Heart right ventricle (tissue), 16 donors: Measurements from ENCODE around the gene HBG1. TPM values are rescaled to one million over a fixed set of nuclear protein-coding genes. Genes with fewer than 3 reads are reported as not detected.
"Not testable (repeated sequence)": the region's sequence is repeated elsewhere in the genome, so short reads cannot be mapped to it uniquely, and the experiment has no call there.

Source experiments
- ATAC-seq, 8 donors: fragments of 200-7000 bp; cut with Tn5 transposase; one replicate each; pipeline ENCODE4 v1.9.1; 2020; ENCODE audit warnings: mild to moderate bottlenecking in 8 of 8, moderate library complexity in 8 of 8, moderate number of reproducible peaks in 1 of 8
- DNase-seq, 2 donors: peaks; one replicate each; pipeline ENCODE4 v3.0.0-alpha.2; 2020
- H3K27ac ChIP-seq, 10 donors: fragments of 200-600 bp; sonication (generic) in 2 of 10; one replicate each; pipeline versions ENCODE4 v1.5.0 to v1.8.0; 2020 to 2022; ENCODE audit warnings: mild to moderate bottlenecking in 3 of 10
- H3K27me3 ChIP-seq, 7 donors: fragments of 200-600 bp; one replicate each; pipeline ENCODE4 v1.8.0; 2021 to 2022; ENCODE audit warnings: mild to moderate bottlenecking in 2 of 7
- H3K36me3 ChIP-seq, 9 donors: fragments of 200-600 bp; sonication (generic) in 1 of 9; one replicate each; pipeline versions ENCODE4 v1.5.0 to v1.8.0; 2020 to 2022; ENCODE audit warnings: mild to moderate bottlenecking in 2 of 9
- H3K4me1 ChIP-seq, 9 donors: fragments of 200-600 bp; sonication (generic) in 1 of 9; one replicate each; pipeline versions ENCODE4 v1.5.0 to v1.8.0; 2020 to 2022; ENCODE audit warnings: mild to moderate bottlenecking in 4 of 9
- H3K4me3 ChIP-seq, 10 donors: fragments of 200-600 bp; sonication (generic) in 2 of 10; one replicate each; pipeline versions ENCODE4 v1.5.0 to v1.8.0; 2020 to 2022; ENCODE audit warnings: mild to moderate bottlenecking in 7 of 10, moderate library complexity in 2 of 10
- H3K9me3 ChIP-seq, 11 donors: fragments of 200-600 bp in 10 of 11; sonication (generic) in 2 of 11; one replicate each; pipeline versions ENCODE4 v1.5.0 to v1.8.0; 2013 to 2022; ENCODE audit warnings: mild to moderate bottlenecking in 2 of 11, control low read depth in 1 of 11, moderate library complexity in 1 of 11
- WGBS, 2 donors: extraction: QIAGEN DNeasy Blood & Tissue Kit; methylation state at CpG; one replicate each; pipeline ENCODE4 v1.1.7; 2013; ENCODE audit warnings: inconsistent platforms in 1 of 2; 5-methylcytosine and 5-hydroxymethylcytosine counted together
- intact Hi-C, 10 donors: fragments of 100-400 bp; cut with DNase I; formaldehyde crosslinking; loops; one replicate each; pipeline versions ENCODE4 v1.11.1 to v1.14.2; 2022
- polyA plus RNA-seq, 2 donors: library from polyadenylated mRNA; stranded (reverse); fragments of 200-250 nt; gene quantifications; one replicate each; pipeline ENCODE4 v1.2.3, GENCODE V29; 2013
- total RNA-seq, 10 donors: library from RNA; stranded (reverse); fragmentation: NEBNext Ultra II Directional in 3 of 10; extraction: Animal tissue kit (Norgen Biotek cat#: 25700) in 3 of 10; gene quantifications; one replicate each; pipeline versions ENCODE4 v1.2.1 to v1.2.4, GENCODE V29; 2021 to 2023
- TF ChIP-seq, protein P1 (sequence below), 9 donors: fragments of 200-600 bp; sonication (generic) in 2 of 9; IDR thresholded peaks; one replicate each; pipeline versions ENCODE4 v1.5.0 to v1.8.0; 2021 to 2022; ENCODE audit warnings: antibody characterized with exemption in 9 of 9, mild to moderate bottlenecking in 5 of 9, moderate library complexity in 1 of 9
- donor health status: Arrhythmogenic right ventricular cardiomyopathy.
- donor health status: ischemic (EF 13 %, LVEDD 7.1; RV severe dilation, severe dysfunction).
- donor health status: healthy with polysubstance abuse.
- donor health status: DM: no; HTN: yes; CAD: no.
- donor health status: DM: no; HTN: no; CAD: no.
- donor health status: ischemic (EF 25% LVEDD 6.9; RV normal size, moderate dysfunction).
- donor health status: ischemic (EF 25% LVEDD 5.7; RV mildly dilated, moderate dysfunction).
- donor health status: healthy.
- donor health status: DM: yes; HTN: yes; CAD: no.
- donor health status: Ischemic cardiomyopathy.
- donor health status: ischemic (EF 35%, LVEDD 5.7; RV mildly dilated, moderate dysfunction).
- donor health status: nonischemic (EF 11% LVEDD 7.7; RV severe dilation, severe dysfunction).
- donor health status: DM: yes; HTN: yes; CAD: no.
- donor health status: PGD.
- donor health status: ischemic (EF 29% LVEDD 5.4; RV normal size, mild dysfunction).
- donor health status: nonischemic (EF 23%, LVEDD 6.1; RV moderate dilation, normal function).

HBG1 gene
- total and polyA plus RNA-seq, 12 donors: 0.20 to 0.30 TPM; not detected in 10

DNA sequence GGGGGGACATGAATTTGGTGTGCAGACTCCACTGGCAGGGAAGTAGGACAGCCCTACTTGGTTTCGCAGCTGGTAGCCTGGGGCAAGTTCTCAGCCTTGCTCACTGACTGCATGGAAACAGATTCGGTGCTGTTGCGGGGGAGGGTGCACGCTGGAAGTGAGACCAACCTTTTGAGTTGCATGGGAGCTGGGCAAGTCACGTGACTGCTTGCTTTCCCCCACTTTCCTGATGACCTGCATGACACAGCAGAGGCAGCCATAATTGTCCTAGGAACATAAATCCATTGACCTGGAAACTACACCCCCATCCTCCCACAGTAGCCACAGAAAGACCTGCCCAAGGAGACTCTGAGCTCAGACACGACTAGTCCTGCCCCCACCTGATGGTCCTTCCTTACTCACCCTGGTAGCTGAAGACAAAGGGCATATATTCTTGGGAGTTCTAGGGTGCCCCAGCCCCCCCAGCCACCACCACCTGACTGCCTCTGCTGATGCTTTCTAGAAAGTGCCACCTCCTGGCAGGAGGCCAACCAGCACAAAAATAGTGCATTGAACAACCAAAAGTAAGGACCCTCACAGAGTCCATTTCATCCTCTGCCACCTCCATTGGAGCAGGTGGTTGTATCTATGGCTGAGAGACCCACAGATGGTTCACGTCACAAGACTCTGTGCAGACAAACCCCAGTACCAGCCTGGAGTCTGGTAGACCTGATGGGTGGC lies 9.0 kb upstream of the HBG1 start:
- Histone ChIP-seq H3K36me3 (no peaks in the 10 kb centered on the region), H3K27ac (no peak overlapping the region), H3K4me3 (no peak overlapping the region), H3K27me3 (peaks cover 0 to 9% (median 0%) of the 10 kb centered on the region in 7 donors), H3K9me3 (peaks cover 0 to 17% (median 0%) of the 10 kb centered on the region in 11 donors), H3K4me1 (no peaks in the 10 kb centered on the region)
- no peak for ATAC-seq
- DNase-seq: no peak
- WGBS, 2 donors: 69 to 75% methylated on average over 7 of the region's 7 CpGs
- TF ChIP-seq, protein P1, sequence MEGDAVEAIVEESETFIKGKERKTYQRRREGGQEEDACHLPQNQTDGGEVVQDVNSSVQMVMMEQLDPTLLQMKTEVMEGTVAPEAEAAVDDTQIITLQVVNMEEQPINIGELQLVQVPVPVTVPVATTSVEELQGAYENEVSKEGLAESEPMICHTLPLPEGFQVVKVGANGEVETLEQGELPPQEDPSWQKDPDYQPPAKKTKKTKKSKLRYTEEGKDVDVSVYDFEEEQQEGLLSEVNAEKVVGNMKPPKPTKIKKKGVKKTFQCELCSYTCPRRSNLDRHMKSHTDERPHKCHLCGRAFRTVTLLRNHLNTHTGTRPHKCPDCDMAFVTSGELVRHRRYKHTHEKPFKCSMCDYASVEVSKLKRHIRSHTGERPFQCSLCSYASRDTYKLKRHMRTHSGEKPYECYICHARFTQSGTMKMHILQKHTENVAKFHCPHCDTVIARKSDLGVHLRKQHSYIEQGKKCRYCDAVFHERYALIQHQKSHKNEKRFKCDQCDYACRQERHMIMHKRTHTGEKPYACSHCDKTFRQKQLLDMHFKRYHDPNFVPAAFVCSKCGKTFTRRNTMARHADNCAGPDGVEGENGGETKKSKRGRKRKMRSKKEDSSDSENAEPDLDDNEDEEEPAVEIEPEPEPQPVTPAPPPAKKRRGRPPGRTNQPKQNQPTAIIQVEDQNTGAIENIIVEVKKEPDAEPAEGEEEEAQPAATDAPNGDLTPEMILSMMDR (IDR thresholded peaks at IDR 0.05): no peak
- intact Hi-C loops: no loop called here

DNA sequence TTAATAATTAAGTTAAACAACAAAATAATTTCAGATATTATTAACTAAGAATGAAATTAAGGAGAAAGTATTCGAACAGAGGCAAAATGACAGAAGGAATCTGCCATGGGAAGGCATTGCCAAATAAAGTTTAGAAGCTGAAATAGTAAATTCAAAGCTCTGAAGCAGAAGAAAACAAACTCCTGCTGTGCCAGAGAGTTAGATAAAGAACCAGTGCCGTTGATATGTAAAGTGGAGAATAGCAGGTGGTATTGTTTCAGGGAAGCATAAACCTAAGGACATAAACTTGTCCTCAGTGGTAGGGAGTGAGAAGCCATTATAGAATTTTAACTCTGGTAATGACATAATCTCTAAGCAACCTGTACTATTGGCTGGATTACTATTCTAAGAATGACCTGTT lies 7.6 kb upstream of the HBG1 start:
- WGBS, 2 donors: 15 to 18% methylated on average over 2 of the region's 2 CpGs
- intact Hi-C loops: no loop called here
- H3K36me3 ChIP-seq: no peaks in the 10 kb centered on the region
- peaks cover 0 to 16% (median 0%) of the 10 kb centered on the region in 11 donors for H3K9me3 ChIP-seq
- TF ChIP-seq, protein P1 (IDR thresholded peaks at IDR 0.05): no peak
- H3K27ac ChIP-seq: no peak overlapping the region
- no peaks in the 10 kb centered on the region for H3K4me1 ChIP-seq
- no peak for DNase-seq
- ATAC-seq: no peak
- H3K4me3 ChIP-seq: no peak overlapping the region
- H3K27me3 ChIP-seq: peaks cover 0 to 9% (median 0%) of the 10 kb centered on the region in 7 donors

DNA sequence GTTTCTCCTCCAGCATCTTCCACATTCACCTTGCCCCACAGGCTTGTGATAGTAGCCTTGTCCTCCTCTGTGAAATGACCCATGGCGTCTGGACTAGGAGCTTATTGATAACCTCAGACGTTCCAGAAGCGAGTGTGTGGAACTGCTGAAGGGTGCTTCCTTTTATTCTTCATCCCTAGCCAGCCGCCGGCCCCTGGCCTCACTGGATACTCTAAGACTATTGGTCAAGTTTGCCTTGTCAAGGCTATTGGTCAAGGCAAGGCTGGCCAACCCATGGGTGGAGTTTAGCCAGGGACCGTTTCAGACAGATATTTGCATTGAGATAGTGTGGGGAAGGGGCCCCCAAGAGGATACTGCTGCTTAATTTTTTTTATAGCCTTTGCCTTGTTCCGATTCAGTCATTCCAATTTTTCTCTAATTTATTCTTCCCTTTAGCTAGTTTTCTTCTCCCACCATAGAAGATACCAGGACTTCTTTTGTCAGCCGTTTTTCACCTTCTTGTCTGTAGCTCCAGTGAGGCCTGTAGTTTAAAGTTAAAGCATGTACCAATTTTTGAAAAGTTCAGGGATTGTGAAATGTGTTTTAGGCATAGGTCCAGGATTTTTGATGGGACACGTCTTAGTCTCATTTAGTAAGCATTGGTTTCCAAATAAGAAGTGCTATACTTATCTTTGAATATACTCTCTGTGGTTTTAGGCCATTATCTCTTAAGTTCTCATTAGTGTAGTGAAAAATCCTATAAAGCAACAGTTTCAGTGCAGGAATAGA lies 5.2 kb upstream of the HBG1 start, which contains the start of gene HBG2:
Gene HBG2 (minus strand): TSS at position 136 of the 768 bp plus-strand sequence. CDS start 53 bp downstream, at position 83.
- intact Hi-C loops, H3K4me3 ChIP-seq, H3K36me3 ChIP-seq, H3K9me3 ChIP-seq, H3K27me3 ChIP-seq, DNase-seq, H3K4me1 ChIP-seq, ATAC-seq, H3K27ac ChIP-seq: not testable (repeated sequence)
- 55 to 64% methylated on average over 3 to 4 of the region's 9 CpGs for WGBS, 2 donors

DNA sequence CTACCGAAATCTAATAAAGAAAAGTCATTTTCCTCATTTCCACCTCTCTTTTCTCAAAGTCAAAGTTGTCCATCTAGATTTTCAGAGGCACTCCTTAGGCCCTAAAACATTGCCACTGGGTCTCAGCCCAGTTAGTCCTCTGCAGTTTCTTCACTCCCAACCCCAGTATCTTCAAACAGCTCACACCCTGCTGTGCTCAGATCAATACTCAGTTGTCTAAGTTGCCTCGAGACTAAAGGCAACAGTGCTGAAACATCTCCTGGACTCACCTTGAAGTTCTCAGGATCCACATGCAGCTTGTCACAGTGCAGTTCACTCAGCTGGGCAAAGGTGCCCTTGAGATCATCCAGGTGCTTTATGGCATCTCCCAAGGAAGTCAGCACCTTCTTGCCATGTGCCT lies 4.4 kb upstream of the HBG1 start:
- H3K9me3 ChIP-seq, H3K4me3 ChIP-seq, H3K27ac ChIP-seq, ATAC-seq, H3K27me3 ChIP-seq, intact Hi-C loops, H3K4me1 ChIP-seq, DNase-seq, H3K36me3 ChIP-seq: not testable (repeated sequence)
- WGBS, 2 donors: 61 to 66% methylated on average over 2 of the region's 2 CpGs

DNA sequence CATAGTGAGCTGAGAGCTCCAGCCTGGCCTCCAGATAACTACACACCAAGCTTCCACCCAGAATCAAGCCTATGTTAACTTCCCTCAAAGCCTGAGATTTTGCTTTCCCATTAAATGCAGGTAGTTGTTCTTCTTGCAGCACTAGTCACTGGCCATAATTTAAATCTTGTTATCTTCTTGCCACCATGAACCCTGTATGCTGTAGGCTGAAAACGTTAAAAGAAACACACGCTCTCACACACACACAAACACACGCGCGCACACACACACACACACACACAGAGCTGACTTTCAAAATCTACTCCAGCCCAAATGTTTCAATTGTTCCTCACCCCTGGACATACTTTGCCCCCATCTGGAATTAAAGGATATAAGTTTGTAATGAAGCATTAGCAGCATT lies 3.8 kb upstream of the HBG1 start:
- intact Hi-C loops, H3K27ac ChIP-seq, DNase-seq, H3K4me1 ChIP-seq, H3K36me3 ChIP-seq, H3K4me3 ChIP-seq, ATAC-seq, H3K9me3 ChIP-seq, H3K27me3 ChIP-seq: not testable (repeated sequence)
- 88% methylated on average over 5 of the region's 5 CpGs for WGBS, 2 donors

DNA sequence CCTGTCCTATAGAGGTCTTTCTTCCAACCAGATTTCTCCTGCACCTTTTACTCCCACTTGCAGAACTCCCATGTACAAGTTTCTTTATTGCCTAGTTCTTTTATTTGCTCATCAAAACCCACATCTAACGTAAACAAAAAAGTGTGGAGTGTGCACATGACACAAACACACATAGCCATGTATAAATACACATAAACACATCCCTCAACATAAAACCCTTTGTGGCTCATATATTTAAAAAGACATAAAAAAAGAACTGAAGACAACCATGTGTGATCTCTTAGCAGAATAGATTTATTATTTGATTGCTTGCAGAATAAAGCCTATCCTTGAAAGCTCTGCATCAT lies 3.2 kb upstream of the HBG1 start:
- Histone ChIP-seq H3K27ac (no peak overlapping the region), H3K36me3 (no peaks in the 10 kb centered on the region)

More for the DNA sequence above, 3.2 kb upstream of the HBG1 start:
- intact Hi-C loops: no loop called here
- no peaks in the 10 kb centered on the region for H3K9me3 ChIP-seq
- 70% methylated on average over 1 of the region's 1 CpG for WGBS, 2 donors
- DNase-seq (no peak), ATAC-seq (no peak)
- H3K4me3 ChIP-seq: no peak overlapping the region
- H3K4me1 ChIP-seq: no peaks in the 10 kb centered on the region
- peaks cover 0 to 10% (median 0%) of the 10 kb centered on the region in 7 donors for H3K27me3 ChIP-seq
- TF ChIP-seq, protein P1 (IDR thresholded peaks at IDR 0.05): no peak
